CD14-positive monocyte (primary cell): Measurements from ENCODE around the gene ABL2. TPM values are rescaled to one million over a fixed set of nuclear protein-coding genes. Genes with fewer than 3 reads are reported as not detected.
"Not testable (repeated sequence)": the region's sequence is repeated elsewhere in the genome, so short reads cannot be mapped to it uniquely, and the experiment has no call there.

Experiments
- DNase-seq, 3 donors: peaks; one replicate each; pipeline ENCODE4 v3.0.0-alpha.2; 2011 to 2022
- H2AFZ ChIP-seq: 2 replicates; pipeline ENCODE4 v1.6.0; 2012; ENCODE audit warnings: mild to moderate bottlenecking, low read depth, low read length, inconsistent platforms; ENCODE audit not compliant: insufficient read depth, poor library complexity, severe bottlenecking
- H3K27ac ChIP-seq, 2 donors: 1 replicate in 1 of 2; 2 replicates in 1 of 2; pipeline ENCODE4 v1.5.1; 2012 to 2013; ENCODE audit warnings: low read length in 2 of 2, control low read depth in 1 of 2, inconsistent platforms in 1 of 2, low read depth in 1 of 2, mild to moderate bottlenecking in 1 of 2
- H3K27me3 ChIP-seq, 2 donors: one replicate each; pipeline versions ENCODE4 v1.6.0 to v1.6.1; 2011 to 2013; ENCODE audit warnings: low read length in 2 of 2; ENCODE audit not compliant: control insufficient read depth in 2 of 2, insufficient read depth in 2 of 2
- H3K36me3 ChIP-seq, 2 donors: replicated peaks in 1 of 2; 1 replicate in 1 of 2; 2 replicates in 1 of 2; pipeline versions ENCODE4 v1.5.1 to v1.6.1; 2012 to 2013; ENCODE audit warnings: low read length in 2 of 2, control low read depth in 1 of 2, inconsistent platforms in 1 of 2, mild to moderate bottlenecking in 1 of 2; ENCODE audit not compliant: insufficient read depth in 2 of 2, control insufficient read depth in 1 of 2
- H3K4me1 ChIP-seq, 2 donors: 1 replicate in 1 of 2; 2 replicates in 1 of 2; pipeline versions ENCODE4 v1.5.1 to v1.6.1; 2012 to 2013; ENCODE audit warnings: low read length in 2 of 2, control low read depth in 1 of 2, inconsistent platforms in 1 of 2, mild to moderate bottlenecking in 1 of 2, moderate library complexity in 1 of 2; ENCODE audit not compliant: insufficient read depth in 2 of 2, control insufficient read depth in 1 of 2
- H3K4me2 ChIP-seq: replicated peaks from 2 replicates; pipeline ENCODE3; 2012; ENCODE audit warnings: low read length, moderate library complexity, mild to moderate bottlenecking; ENCODE audit not compliant: poor library complexity, severe bottlenecking; ENCODE audit errors: extremely low read depth
- H3K4me3 ChIP-seq, 3 experiments: fragments of 200-600 bp in 1 of 3; sonication (generic) in 1 of 3; replicated peaks in 1 of 3; 1 replicate in 2 of 3; 2 replicates in 1 of 3; pipeline ENCODE4 v1.5.1; 2011 to 2013; ENCODE audit warnings: low read length in 3 of 3, mild to moderate bottlenecking in 3 of 3, control low read depth in 2 of 3, low read depth in 2 of 3, inconsistent platforms in 1 of 3, moderate library complexity in 1 of 3
- H3K79me2 ChIP-seq: 2 replicates; pipeline ENCODE4 v1.6.0; 2012; ENCODE audit warnings: mild to moderate bottlenecking, control low read depth, inconsistent platforms, low read length, moderate library complexity; ENCODE audit not compliant: insufficient read depth
- H3K9ac ChIP-seq: 2 replicates; pipeline ENCODE4 v1.6.0; 2017; ENCODE audit warnings: low read length, mild to moderate bottlenecking; ENCODE audit not compliant: insufficient read depth, poor library complexity, severe bottlenecking
- H3K9me3 ChIP-seq, 2 donors: replicated peaks in 1 of 2; 1 replicate in 1 of 2; 2 replicates in 1 of 2; pipeline versions ENCODE4 v1.5.1 to v1.6.1; 2012 to 2013; ENCODE audit warnings: low read length in 2 of 2, control low read depth in 1 of 2; ENCODE audit not compliant: control insufficient read depth in 1 of 2, insufficient read depth in 1 of 2
- H4K20me1 ChIP-seq: 2 replicates; pipeline ENCODE4 v1.6.0; 2012; ENCODE audit warnings: mild to moderate bottlenecking, low read length, control low read depth, moderate library complexity; ENCODE audit not compliant: insufficient read depth
- H3K27ac Mint-ChIP-seq, 7 donors: one replicate each; pipeline ENCODE4 v1.8.0; 2020; ENCODE audit warnings: mild to moderate bottlenecking in 7 of 7, mixed read lengths in 7 of 7, moderate library complexity in 6 of 7, inconsistent platforms in 2 of 7
- H3K27me3 Mint-ChIP-seq, 3 donors: one replicate each; pipeline ENCODE4 v1.8.0; 2021 to 2022; ENCODE audit warnings: low read depth in 3 of 3, mild to moderate bottlenecking in 3 of 3, mixed read lengths in 3 of 3, moderate library complexity in 3 of 3, inconsistent platforms in 1 of 3
- H3K36me3 Mint-ChIP-seq, 2 donors: one replicate each; pipeline ENCODE4 v1.8.0; 2020; ENCODE audit warnings: mixed read lengths in 2 of 2, inconsistent platforms in 1 of 2, mild to moderate bottlenecking in 1 of 2
- H3K4me1 Mint-ChIP-seq: one replicate; pipeline ENCODE4 v1.8.0; 2020; ENCODE audit warnings: mild to moderate bottlenecking, mixed read lengths
- H3K4me3 Mint-ChIP-seq, 2 donors: one replicate each; pipeline ENCODE4 v1.8.0; 2020; ENCODE audit warnings: mild to moderate bottlenecking in 2 of 2, mixed read lengths in 2 of 2, moderate library complexity in 1 of 2
- H3K9me3 Mint-ChIP-seq, 7 donors: one replicate each; pipeline ENCODE4 v1.8.0; 2020 to 2022; ENCODE audit warnings: mixed read lengths in 7 of 7, mild to moderate bottlenecking in 6 of 7, moderate library complexity in 6 of 7, inconsistent platforms in 2 of 7
- WGBS: methylation state at CpG from one replicate; pipeline ENCODE4 v1.1.5; 2013; ENCODE audit warnings: missing lambda C conversion rate; ENCODE audit not compliant: insufficient coverage; 5-methylcytosine and 5-hydroxymethylcytosine counted together
- intact Hi-C, 2 donors: fragments of 100-400 bp; cut with micrococcal nuclease; formaldehyde crosslinking; loops; one replicate each; pipeline versions ENCODE4 v1.15.0 to v1.15.1; 2023
- polyA plus RNA-seq, 3 donors: library from polyadenylated mRNA; depleted of rRNA in 1 of 3; unstranded in 2 of 3; stranded (reverse) in 1 of 3; fragments of 300-500 nt in 2 of 3; fragments of >200 nt in 1 of 3; fragmentation: Illumina TruSeq in 2 of 3; gene quantifications; 1 replicate in 2 of 3; 2 replicates in 1 of 3; pipeline ENCODE4 v1.2.3, GENCODE V29; 2012 to 2021
- TF ChIP-seq, protein P1 (sequence below): fragments of 200-600 bp; IDR thresholded peaks from one replicate; pipeline ENCODE4 v1.8.0; 2022; ENCODE audit warnings: antibody characterized with exemption, mild to moderate bottlenecking

Gene ABL2
- polyA plus RNA-seq, 3 donors, result 0.20 to 2.1 (median 1.4) TPM

DNA sequence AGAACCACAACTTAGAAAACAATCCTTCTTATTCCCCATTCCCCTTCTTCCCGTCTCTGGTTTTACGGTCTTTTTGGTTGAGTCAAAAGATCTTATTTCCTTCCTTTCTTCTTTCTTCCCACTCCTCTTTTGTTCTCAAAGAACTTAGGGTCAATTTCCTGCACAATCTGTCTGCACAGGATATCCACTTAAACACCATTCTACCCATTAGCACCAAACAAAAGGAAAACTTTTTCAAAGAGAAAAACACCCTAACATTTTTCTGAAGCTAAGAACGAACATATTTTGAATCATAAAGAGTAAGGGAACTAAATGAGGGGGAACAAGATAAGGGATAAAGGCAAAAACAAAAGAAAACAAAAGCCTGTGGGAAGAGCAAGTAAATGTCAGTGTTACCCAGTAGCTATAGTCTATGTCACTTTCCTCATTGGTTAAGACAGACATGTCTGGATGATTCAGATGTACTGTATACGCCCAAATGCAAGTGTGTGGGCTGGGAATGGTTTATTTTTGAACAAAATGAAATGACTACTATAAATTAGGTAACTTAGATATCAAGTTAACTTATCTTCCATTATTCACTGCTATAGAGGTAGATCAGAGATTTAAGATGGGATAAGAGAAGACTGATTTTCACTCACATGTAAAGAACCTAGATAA lies 87.8 kb downstream of the ABL2 start:
- peaks cover 9 to 11% of the 10 kb centered on the region in 2 donors for H3K36me3 Mint-ChIP-seq
- peak overlapping the region; percentile 78 to 95 (median 85) for H3K27ac Mint-ChIP-seq
- Histone ChIP-seq H3K36me3 (no peaks in the 10 kb centered on the region), H3K9me3 (no peaks in the 10 kb centered on the region), H3K9ac (peak overlapping the region; percentile 57), H3K4me3 (peak overlapping the region; percentile 26 to 70 (median 37)), H3K27ac (peak overlapping the region in 1 of 2 donors; percentile 90), H3K4me2 (peak overlapping the region; percentile 68), H3K27me3 (no peaks in the 10 kb centered on the region), H4K20me1 (no peaks in the 10 kb centered on the region), H3K79me2 (no peaks in the 10 kb centered on the region), H3K4me1 (peaks cover 20 to 25% of the 10 kb centered on the region in 2 donors), H2AFZ (peak overlapping the region; percentile 79)
- peaks cover 0 to 3% (median 0%) of the 10 kb centered on the region in 7 donors for H3K9me3 Mint-ChIP-seq
- no CpG with 5 or more reads among the region's 4 CpGs for WGBS
- H3K27me3 Mint-ChIP-seq, result peaks cover 0 to 1% (median 0%) of the 10 kb centered on the region in 3 donors
- peak overlapping the region; percentile 63 to 85 for H3K4me3 Mint-ChIP-seq
- intact Hi-C loops, result no loop called here
- H3K4me1 Mint-ChIP-seq, result peaks cover 24% of the 10 kb centered on the region
- peak; percentile 38 to 78 (median 74) for DNase-seq
- TF ChIP-seq, protein P1, sequence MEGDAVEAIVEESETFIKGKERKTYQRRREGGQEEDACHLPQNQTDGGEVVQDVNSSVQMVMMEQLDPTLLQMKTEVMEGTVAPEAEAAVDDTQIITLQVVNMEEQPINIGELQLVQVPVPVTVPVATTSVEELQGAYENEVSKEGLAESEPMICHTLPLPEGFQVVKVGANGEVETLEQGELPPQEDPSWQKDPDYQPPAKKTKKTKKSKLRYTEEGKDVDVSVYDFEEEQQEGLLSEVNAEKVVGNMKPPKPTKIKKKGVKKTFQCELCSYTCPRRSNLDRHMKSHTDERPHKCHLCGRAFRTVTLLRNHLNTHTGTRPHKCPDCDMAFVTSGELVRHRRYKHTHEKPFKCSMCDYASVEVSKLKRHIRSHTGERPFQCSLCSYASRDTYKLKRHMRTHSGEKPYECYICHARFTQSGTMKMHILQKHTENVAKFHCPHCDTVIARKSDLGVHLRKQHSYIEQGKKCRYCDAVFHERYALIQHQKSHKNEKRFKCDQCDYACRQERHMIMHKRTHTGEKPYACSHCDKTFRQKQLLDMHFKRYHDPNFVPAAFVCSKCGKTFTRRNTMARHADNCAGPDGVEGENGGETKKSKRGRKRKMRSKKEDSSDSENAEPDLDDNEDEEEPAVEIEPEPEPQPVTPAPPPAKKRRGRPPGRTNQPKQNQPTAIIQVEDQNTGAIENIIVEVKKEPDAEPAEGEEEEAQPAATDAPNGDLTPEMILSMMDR, result no peak

GRCh38 chr1:179138755-179139154 lies 90.7 kb downstream of the ABL2 start:
- H3K9me3 Mint-ChIP-seq, H3K27me3 ChIP-seq, H3K36me3 ChIP-seq, H3K9ac ChIP-seq, H3K4me2 ChIP-seq, H4K20me1 ChIP-seq, H2AFZ ChIP-seq, H3K4me3 ChIP-seq, H3K4me3 Mint-ChIP-seq, H3K79me2 ChIP-seq, H3K27ac Mint-ChIP-seq, intact Hi-C loops, H3K27ac ChIP-seq, H3K27me3 Mint-ChIP-seq, DNase-seq, H3K9me3 ChIP-seq: not testable (repeated sequence)
- Mint-ChIP-seq H3K36me3 (peaks cover 6 to 12% of the 10 kb centered on the region in 2 donors), H3K4me1 (peaks cover 24% of the 10 kb centered on the region)
- WGBS, result 94% methylated on average over 15 of the region's 21 CpGs
- H3K4me1 ChIP-seq, result peaks cover 20 to 25% of the 10 kb centered on the region in 2 donors
